Occipital lobe (tissue), 2 donors: ENCODE measurements around the gene REEP3. TPM values are rescaled to one million over a fixed set of nuclear protein-coding genes. Genes with fewer than 3 reads are reported as not detected.
A peak's percentile ranks its signal among the peaks of the same experiment; 100 is the strongest.

Experiments used
- DNase-seq: peaks from one replicate; lab custom pipeline; 2025; lab: John Stamatoyannopoulos, UW
- total RNA-seq: library from RNA; depleted of rRNA; stranded (reverse); fragments of >200 nt; gene quantifications from one replicate; pipeline ENCODE4 v1.2.3, GENCODE V29; 2014

The REEP3 gene
- total RNA-seq, 1 donor from 2014 or later = 24.5 TPM

DNA sequence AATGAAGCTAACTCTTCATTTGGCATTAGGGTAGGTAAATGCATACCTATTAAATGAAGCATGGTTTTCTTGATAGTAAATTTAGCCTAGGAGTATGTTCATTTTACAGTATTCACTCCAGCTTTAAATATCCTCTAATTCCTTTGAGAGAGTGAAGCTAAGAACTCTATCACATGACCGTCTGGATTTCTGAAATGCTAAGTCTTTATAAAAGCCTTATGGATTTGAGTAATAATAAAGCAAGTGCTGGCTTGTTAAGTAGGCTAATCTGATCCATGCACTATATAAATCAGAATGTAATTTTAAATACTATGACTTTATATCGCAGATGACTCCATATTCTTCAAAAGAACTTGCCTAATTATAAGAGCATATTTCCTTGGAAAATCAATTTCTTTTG is 64.8 kb downstream of the REEP3 start:
- no peak for DNase-seq

DNA sequence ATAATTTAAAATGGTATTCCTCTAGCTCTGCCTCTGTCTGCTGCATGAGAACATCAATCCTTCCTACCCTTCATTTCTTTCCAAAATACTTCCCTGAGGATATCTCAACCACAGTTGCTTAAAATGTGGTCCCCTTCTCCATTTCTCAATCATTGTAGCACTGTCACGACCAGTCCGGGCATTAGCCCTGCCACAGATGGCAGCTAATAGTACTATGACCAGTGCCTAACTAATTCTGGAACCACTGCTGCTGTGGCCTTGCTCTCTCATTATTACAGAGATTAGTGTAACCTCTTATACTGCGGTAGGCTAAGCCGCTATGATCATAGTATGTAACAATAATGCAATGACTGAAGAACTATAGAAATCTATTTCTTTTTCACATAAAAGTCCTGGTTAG is 66.0 kb downstream of the REEP3 start:
- DNase-seq = no peak

DNA sequence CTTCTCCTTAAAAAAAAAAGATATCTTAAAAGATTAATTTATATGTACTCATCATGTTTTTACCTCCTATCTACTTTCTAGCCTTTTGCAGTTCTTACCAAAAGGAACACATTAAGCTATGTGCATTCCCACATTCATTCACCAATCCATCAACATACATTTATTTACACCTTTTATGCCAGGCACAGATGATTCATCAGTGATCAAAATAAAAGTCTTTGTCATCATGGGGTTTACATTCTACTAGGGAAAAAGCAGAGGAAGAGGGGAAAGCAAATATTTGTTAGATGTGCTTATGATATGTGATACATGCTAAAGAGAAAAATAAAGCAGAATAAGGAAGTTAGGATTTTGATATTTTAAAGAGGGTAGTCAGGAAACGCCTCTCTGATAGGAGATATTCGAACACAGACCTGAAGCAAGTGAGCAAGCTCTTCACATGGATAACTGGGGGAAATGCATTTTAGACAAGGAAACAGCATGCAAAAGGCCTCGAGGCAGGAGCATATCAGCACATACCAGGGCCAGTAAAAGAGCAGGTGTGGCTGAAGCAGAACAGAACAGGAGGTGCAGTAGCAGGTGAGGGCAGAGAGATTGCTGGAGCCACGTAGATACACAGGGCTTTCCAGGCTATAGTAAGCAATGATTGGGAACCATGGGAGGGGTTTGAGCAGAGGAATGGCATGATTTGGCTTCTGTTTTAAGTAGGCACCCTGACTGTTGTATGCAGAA is 67.4 kb downstream of the REEP3 start:
- DNase-seq = no peak

DNA sequence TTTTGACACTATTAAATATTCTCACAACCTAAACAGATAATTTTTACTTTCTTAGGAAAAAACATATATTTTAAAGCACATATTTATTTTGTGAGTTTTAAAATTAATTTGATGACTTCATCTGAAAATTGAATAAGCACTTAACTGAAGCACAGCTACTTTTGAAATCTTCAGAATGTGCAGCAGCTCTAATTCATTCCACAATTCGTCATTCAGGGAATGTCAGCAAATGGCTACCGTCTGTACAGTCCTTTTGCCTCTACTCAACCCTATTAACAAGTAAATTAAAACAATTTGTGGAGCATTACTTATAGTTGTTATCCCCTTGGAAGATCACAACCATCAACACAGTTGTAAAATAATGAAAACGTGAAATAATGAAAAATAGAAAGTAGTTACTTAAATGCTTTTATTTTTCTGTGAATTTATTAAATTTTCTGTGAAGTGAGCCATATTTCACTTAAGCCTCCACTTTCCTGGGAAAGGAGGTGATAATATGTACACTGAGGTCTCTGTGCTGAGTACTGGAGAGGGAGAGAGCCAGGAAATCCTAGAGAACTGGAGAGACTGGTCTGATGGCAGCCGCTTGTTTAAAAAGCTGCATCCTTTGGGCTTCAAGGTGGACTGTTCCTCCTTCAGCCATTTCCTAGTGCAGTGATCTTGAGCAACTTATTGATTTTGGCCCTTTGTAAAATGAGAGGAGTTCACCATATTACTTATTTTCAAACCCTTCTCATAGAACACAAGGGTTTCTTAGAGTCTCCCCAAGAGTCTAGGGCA is 70.6 kb downstream of the REEP3 start:
- no peak for DNase-seq

DNA sequence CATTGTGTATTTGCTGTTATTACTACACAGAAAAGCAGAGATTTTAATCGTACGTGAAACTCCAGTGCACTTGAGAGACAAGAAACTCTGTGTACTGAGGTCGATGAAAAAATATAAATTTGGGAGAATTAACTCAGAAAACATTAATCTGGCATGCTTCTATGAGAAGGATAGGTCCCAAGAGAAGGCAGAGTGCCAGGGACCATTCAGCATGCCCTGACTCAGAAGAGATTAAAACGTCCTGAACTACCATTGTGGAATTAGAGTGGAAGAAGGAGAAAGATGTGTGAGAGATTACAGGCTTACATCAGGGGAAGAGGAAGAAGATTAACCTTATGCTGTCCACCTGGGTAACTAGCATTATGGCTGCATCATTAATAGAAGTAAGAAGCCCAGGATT is 72.4 kb downstream of the REEP3 start:
- DNase-seq = no peak

DNA sequence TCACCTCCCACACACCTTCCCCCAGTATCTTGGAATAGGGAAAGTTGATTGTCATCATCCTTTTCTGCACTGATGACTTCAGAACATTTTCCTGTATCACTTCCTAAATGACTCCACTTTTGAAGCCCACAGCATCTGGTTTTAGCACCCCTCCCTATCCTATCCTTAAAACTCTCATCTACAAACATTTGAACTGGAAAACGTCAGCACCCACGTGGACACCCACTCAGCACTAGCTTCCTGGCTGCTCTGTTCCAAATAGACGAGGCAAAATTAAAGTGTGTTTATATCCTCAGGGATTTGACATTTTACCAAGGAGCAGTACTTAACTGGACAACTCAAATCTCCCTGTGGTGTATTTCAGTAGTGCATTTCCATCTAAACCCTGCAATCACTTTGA is 73.9 kb downstream of the REEP3 start:
- DNase-seq = peak; percentile 16

DNA sequence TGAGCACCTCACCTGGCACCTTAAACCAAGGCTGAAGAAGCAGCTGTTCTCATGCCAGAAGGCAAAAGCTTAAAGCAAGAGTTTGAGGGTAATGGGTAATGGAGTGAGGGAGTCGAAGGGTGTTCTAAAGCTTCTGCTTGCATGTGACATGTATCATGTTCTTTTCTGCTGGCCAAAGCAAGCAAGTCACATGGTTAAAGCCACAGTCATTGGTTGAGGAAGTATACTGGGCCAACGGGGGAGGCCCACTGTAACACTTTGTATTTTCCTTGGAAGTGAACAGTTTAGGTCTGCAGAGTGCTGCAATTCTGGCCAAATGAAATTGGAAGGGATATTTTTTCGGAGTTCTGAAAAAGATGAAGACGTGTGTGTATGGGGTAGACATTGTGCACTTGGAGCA is 75.7 kb downstream of the REEP3 start:
- no peak for DNase-seq

DNA sequence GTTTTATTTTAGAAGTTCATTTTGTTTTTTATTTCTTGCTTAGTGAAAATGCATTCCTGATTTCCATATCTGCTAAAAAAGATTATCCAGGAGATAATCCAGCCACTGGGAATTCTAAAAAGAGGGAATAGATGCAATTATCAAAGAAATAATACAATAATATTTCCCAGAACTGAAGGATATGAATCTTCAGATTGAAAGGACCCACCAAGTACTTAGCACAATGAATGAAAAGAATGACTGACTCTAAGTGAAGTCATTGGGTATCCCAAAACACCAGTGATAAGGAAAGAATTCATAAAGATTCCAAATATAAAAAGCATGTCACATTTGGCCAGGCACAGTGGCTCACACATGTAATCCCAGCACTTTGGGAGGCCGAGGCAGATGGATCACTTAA is 79.3 kb downstream of the REEP3 start:
- no peak for DNase-seq

DNA sequence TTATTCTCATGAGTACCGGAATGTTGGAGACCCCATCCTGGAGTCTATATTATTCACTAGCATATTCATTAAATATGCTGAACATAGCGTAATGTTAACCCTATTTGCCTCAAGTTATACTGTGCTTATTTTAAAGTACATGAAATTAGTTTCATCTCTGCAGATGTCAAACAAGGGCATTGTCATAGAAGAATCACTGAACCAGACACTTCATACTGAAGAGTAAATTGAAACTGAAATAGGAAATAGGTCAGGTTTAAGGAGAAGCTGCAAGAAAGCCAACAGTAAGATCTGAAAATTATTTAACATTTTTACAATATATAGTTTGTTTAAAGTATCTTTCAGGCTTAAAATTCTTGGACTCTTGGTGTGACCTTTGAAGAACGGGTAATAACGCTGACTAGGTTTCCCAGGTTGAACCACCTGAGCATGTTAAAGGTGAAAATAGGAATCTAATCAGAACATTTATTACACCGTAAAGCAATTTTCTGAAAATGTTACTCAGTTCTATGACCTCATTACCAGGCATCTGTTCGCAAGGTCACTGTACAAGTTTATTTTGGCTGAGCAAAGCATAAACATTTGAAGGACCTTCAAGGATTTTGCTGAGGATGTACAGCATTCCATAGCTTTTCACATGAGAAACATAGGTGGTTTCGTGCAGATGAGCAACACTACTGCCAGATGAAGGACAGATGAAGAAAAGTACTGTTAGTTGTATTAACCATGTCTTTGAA is 82.7 kb downstream of the REEP3 start:
- DNase-seq = no peak

DNA sequence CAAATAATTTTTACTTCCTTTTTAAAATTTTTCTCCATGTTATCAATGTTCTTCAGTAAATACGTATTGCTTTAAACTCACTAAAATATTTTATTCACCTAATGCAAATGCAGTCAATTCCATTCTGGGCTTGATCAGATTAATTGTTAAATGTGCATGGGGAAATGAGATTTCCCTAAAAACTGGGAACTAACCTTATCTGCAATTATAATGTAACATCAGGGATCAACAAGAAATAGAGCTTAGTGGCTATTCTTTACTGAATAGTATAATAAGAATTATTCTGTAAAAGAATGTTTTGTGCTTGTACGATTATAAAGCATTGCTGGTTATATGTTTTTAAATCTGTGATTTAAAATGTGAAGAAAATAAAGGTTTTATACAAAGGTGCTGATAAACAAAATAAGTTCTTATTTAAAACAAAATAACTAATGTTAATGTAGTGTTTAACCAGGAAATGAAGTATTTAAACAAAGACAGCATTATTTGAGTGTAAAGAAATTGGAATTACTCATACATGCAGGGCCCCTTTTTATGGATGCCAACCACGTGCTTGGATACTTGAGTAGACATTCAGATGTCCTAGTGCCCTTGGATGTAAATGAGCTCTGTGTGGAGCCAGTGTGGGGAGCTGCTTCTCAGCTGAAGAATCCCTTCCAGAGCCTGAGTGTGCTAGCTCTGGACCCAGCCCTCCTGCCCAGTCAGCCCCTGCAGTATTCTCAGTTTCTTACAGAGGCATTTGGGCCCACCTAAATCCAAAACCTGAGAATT is 84.2 kb downstream of the REEP3 start:
- DNase-seq = no peak

DNA sequence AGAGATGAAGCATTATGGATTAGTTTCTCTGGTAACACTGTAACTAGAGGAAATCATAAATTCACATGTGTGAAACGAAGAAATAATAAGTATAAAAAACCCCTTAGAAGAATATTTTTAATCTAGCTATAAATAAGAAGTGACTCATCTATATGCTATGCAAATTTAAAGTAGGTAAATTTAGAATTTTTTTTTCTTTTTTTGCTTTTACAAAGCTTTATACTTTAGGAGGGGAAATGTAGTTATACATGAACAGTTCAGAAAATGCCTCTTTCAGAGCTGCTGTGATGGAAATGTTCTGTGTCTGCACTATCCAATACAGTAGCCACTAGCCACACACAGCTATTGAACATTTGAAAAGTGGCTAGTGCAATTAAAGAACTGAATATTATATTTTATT is 87.3 kb downstream of the REEP3 start:
- DNase-seq = no peak

DNA sequence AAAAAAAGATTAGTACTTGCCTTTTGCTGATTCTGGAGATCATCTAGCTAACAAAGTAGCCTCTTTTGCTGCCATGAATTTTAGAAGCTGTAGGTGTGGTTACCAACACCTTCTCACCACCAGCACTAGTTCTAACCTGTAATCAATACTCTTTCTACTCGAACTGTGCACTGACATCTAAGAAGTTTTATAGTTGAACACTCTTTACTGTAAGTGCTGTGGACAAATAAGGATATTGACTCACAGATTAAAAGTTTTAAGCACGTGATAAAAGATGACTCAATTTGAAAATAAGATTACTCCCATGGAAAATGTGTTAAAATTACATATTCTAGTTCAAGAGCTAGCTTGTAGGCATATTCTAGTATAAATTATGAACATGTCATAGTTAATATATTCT is 89.9 kb downstream of the REEP3 start:
- no peak for DNase-seq

DNA sequence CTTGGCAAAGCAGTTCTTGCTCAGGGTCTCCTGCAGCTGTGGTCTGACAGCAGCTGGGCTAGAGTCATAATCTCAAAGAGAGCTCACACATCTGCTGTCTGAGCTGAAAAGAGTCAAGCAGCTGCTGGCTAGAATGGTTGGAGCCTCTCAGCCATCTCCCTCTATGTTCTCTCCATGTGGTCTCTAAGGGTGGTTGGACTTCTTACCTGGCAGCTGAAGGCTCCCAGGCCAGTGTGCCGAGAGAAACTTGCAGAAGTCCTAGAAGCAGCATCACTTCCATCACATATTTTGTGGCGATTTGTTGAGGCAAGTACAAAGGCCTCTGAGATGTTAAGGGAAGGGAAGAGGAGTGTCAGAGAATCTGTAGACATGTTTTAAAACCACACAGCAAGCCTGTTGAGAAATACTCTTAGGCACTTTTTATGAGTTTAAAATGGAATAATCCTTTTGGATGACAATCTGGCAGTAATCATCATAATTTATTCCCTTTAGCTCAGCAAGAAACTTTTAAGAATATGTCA is 93.2 kb downstream of the REEP3 start:
- no peak for DNase-seq

DNA sequence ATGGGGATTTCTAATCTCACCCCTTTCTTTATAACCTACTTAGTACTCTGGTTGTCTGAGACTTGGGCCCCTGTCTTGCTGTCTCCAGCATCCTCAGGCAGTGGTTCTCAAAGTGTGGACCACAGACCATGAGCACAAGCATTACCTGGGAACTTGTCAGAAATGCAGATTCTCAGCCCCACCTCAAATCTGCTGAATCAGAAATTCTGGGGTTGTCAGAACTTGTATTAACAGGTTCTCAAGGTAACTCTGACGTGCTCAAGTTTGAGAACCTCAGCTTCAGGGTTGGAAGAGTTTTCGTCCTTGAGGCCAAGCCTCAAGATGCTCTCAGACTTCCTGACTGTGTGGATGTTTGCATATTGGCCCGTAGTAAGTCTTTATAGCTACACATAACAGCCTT is 97.4 kb downstream of the REEP3 start:
- no peak for DNase-seq

DNA sequence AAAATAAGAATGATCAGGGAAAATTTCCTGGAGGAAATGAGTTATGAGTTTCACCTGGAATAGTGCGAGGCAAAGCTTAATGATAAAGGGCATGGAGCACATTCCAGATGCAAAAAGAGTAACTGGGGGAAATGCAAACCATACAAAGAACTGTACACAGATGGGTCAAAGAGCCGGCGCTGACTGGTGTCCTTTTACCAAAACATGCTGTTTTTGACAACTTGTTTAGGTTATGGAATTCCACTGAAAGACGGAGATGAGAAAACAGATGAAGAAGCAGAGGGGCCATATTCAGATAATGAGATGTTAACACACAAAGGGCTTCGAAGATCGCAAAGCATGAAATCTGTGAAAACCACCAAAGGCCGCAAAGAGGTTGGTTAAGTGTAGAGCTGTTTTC is 98.2 kb downstream of the REEP3 start:
- DNase-seq = no peak

DNA sequence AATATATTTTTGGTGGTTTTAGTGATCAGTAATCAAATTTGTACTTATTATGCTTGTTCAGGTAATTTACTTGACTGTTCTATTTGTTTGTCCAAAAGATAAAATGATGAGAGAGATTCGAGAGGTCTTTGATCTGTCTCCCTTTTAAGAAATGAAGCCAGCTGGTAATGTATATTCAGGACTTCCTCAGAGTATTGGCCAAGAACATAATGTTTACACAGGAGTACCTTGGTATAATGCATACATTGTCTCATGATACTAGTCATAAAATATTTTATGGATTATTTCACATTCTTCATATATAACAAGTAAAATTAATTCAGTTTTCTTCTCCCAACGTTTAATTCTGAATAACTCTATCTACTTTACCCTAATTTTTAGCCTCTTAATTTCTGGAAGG is 100.9 kb downstream of the REEP3 start:
- DNase-seq = no peak

DNA sequence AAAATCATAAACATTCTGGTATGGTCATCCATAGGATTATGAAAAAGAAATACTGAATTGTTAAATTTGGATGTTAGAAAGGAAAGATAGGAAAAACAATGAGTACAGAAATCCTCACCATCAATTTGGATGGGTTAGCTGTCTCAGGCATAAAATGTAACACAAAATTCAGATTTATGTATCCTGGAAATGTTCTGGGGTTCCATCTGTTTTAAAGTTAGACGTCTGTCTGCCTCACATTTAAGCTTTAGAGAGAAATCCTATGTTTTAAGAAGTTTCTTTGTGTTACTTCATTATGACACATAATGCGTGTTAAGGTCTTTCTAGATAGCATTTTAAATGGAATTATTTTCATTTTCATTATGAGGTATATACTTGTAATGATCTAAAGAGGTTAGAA is 103.5 kb downstream of the REEP3 start:
- DNase-seq = no peak

DNA sequence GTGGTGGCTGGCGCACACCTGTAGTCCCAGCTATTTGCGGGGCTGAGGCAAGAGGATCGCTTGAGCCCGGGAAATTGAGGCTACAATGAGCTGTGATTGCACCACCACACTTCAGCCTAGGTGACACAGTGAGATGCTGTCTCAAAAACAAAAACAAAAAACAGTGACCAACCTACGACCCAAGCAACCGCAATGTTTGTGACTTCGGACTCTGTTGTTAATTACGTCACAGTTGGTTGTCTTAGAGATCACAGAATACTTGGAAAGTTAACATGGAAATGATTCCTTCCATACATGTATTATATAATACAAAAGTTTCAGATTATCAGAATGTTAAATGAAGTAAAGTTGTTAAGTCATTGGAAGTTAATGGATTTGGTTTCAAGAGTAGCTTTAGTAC is 106.2 kb downstream of the REEP3 start:
- DNase-seq = no peak

DNA sequence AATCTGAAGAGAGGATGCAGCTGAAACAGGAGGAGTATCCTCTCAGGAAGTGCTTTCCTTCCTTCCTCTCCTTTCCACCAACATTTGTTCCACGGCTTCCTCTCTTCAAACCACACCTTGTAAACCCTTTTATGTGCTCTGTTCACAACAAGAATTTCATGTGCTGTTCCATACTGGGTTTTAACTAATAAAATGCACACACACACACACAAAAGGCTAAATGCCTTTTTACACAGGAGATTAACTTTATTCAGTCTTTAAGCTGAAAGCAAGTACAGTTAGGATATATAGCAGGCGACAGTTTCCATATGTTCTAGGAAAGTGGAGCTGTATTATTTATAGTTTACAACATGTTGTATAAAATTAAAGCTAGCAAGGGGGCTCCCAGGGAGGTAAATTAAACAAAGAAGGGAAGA is 106.7 kb downstream of the REEP3 start:
- no peak for DNase-seq

DNA sequence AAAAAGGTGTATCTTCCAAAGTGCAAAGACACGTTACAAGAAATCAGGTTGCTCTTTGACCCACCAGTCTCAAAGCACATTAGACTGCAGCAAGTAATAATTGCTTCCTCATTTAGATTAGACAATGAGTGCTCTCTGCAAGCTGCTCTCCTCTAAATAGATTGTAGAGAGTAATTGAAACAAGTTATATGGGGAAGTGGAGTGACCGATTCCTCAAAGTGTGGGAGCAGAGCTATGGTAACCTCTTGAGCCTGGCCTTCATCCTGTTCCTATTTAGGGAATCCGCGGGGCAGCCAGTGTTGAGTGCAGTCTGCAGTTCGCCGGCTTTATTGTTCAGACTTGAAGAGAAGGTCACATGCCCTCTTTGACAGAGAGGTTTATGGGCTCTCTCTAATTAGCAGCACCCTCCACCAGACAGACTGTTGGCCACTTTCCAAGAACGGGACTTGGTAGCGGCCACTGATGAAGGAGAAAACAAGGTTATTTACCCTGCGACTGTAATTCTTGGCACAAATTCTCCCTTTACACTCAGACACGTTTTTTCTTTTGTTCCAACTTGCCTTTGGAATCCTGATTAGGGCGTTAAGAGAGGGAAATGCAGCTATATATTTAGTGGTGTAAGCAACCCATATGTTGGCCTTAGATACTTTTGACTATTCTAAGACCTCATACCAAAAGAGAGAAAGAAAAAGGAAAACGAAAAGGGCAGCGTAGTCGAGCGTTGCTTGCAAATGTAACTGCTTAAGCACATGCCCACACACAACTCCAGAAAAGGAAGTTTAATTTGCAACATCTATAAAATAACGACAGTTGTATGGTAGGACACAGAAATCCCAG is 107.5 kb downstream of the REEP3 start:
- DNase-seq = peak; percentile 33
